HepG2 (cell line): ENCODE data around the gene STKLD1. TPM values are rescaled to one million over a fixed set of nuclear protein-coding genes. Genes with fewer than 3 reads are reported as not detected.

Experiments
- ARNTL ChIP-seq: sonication (generic); formaldehyde crosslinking; IDR thresholded peaks from 2 replicates; pipeline ENCODE4 v1.4.0; 2020; ENCODE audit warnings: mild to moderate bottlenecking, missing genetic modification reagents
- ASH2L ChIP-seq: fragments of 300-600, 200-600 bp; sonication (generic); IDR thresholded peaks from 2 replicates; pipeline ENCODE4 v1.7.0; 2017; ENCODE audit warnings: low read depth, mild to moderate bottlenecking, moderate library complexity, mixed read lengths, low read length; ENCODE audit not compliant: insufficient read length
- ATRX ChIP-seq: sonication (generic); formaldehyde crosslinking; IDR thresholded peaks from 2 replicates; pipeline ENCODE4 v1.4.0; 2020; ENCODE audit warnings: missing genetic modification reagents, borderline replicate concordance
- KAT2B ChIP-seq: fragments of 150-350 bp; IDR thresholded peaks from 2 replicates; pipeline ENCODE4 v1.6.1; 2014; ENCODE audit warnings: low read depth, low read length, borderline replicate concordance
- MED13 ChIP-seq: sonication (generic); formaldehyde crosslinking; IDR thresholded peaks from 2 replicates; pipeline ENCODE4 v1.5.0; 2020; ENCODE audit warnings: missing genetic modification reagents
- NR1H2 ChIP-seq: sonication (generic); formaldehyde crosslinking; IDR thresholded peaks from 2 replicates; pipeline ENCODE4 v1.8.1; 2022; ENCODE audit warnings: low read depth, missing genetic modification reagents, borderline replicate concordance
- SOX6 ChIP-seq, 2 experiments: fragments of 450-650 bp in 1 of 2; sonication (generic) in 1 of 2; formaldehyde crosslinking in 1 of 2; IDR thresholded peaks; 2 replicates each; pipeline versions ENCODE4 v1.4.0 to v1.6.1; 2017 to 2020; ENCODE audit warnings: antibody characterized with exemption in 1 of 2, mild to moderate bottlenecking in 1 of 2, missing genetic modification reagents in 1 of 2
- ZNF121 ChIP-seq: sonication (generic); formaldehyde crosslinking; IDR thresholded peaks from 2 replicates; pipeline ENCODE4 v1.5.0; 2020; ENCODE audit warnings: mild to moderate bottlenecking, missing genetic modification reagents
- ZNF124 ChIP-seq: sonication (generic); formaldehyde crosslinking; IDR thresholded peaks from 2 replicates; pipeline ENCODE4 v1.4.0; 2020; ENCODE audit warnings: missing genetic modification reagents
- ZNF768 ChIP-seq: sonication (generic); formaldehyde crosslinking; IDR thresholded peaks from 2 replicates; pipeline ENCODE4 v1.4.0; 2020; ENCODE audit warnings: missing genetic modification reagents
- ZSCAN20 ChIP-seq: sonication (generic); formaldehyde crosslinking; IDR thresholded peaks from 2 replicates; pipeline ENCODE4 v1.4.0; 2020; ENCODE audit warnings: missing genetic modification reagents, mild to moderate bottlenecking, borderline replicate concordance
- polyA plus RNA-seq, 8 experiments: library from polyadenylated mRNA; depleted of rRNA in 3 of 8; stranded (reverse) in 7 of 8; unstranded in 1 of 8; fragments of >200 nt; fragmentation: Illumina TruSeq in 4 of 8; extraction: Trizol in 4 of 8; gene quantifications; 2 replicates each; pipeline versions ENCODE4 v1.2.1 to v1.2.3, GENCODE V29; 2011 to 2016; ENCODE audit warnings: low read depth in 4 of 8, missing spikeins in 1 of 8, mixed read lengths in 1 of 8; ENCODE audit not compliant: insufficient read depth in 1 of 8
- total RNA-seq, 5 experiments: library from RNA; depleted of rRNA; stranded (reverse); fragments of >200 nt; fragmentation: Illumina TruSeq; extraction: Trizol; gene quantifications; 2 replicates each; pipeline ENCODE4 v1.2.3, GENCODE V29; 2016; ENCODE audit warnings: low read depth in 1 of 5
- TF ChIP-seq, protein P1 (sequence below): sonication (generic); formaldehyde crosslinking; IDR thresholded peaks from 2 replicates; pipeline ENCODE4 v1.5.1; 2020; ENCODE audit warnings: mild to moderate bottlenecking, missing genetic modification reagents, borderline replicate concordance
- TF ChIP-seq, protein P2 (sequence below): sonication (generic); formaldehyde crosslinking; IDR thresholded peaks from 2 replicates; pipeline ENCODE4 v1.4.0; 2020; ENCODE audit warnings: mild to moderate bottlenecking, missing genetic modification reagents
- TF ChIP-seq, protein P3 (sequence below): sonication (generic); formaldehyde crosslinking; IDR thresholded peaks from 2 replicates; pipeline ENCODE4 v1.5.1; 2020; ENCODE audit warnings: missing genetic modification reagents, mild to moderate bottlenecking, borderline replicate concordance

The STKLD1 gene
- total and polyA plus RNA-seq, 2 of the 13 experiments (the other 11 are each of a cell fraction or from before 2014, with no cell fraction given): 1.5 to 2.2 TPM

DNA sequence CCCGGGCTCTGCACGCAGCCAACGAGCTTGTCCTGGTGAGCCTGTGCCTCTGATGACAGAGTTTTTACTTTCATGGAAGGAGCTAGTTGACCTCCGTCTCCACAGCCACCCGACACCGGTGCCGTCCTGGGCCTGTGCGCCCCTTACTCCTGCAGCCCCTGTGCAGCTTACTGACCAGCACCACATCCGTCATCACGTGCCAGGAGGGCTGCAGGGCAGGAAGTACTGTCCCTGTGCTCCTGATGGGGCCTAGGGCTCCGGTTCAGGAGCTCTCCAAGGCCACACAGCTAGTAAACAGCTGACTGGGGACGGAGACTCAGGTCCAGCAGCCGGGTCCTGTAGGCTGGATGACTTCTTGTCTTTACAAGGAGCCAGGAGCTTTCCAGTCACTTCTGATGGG is 10.2 kb downstream of the STKLD1 start (continued):
- TF ChIP-seq, protein P1, sequence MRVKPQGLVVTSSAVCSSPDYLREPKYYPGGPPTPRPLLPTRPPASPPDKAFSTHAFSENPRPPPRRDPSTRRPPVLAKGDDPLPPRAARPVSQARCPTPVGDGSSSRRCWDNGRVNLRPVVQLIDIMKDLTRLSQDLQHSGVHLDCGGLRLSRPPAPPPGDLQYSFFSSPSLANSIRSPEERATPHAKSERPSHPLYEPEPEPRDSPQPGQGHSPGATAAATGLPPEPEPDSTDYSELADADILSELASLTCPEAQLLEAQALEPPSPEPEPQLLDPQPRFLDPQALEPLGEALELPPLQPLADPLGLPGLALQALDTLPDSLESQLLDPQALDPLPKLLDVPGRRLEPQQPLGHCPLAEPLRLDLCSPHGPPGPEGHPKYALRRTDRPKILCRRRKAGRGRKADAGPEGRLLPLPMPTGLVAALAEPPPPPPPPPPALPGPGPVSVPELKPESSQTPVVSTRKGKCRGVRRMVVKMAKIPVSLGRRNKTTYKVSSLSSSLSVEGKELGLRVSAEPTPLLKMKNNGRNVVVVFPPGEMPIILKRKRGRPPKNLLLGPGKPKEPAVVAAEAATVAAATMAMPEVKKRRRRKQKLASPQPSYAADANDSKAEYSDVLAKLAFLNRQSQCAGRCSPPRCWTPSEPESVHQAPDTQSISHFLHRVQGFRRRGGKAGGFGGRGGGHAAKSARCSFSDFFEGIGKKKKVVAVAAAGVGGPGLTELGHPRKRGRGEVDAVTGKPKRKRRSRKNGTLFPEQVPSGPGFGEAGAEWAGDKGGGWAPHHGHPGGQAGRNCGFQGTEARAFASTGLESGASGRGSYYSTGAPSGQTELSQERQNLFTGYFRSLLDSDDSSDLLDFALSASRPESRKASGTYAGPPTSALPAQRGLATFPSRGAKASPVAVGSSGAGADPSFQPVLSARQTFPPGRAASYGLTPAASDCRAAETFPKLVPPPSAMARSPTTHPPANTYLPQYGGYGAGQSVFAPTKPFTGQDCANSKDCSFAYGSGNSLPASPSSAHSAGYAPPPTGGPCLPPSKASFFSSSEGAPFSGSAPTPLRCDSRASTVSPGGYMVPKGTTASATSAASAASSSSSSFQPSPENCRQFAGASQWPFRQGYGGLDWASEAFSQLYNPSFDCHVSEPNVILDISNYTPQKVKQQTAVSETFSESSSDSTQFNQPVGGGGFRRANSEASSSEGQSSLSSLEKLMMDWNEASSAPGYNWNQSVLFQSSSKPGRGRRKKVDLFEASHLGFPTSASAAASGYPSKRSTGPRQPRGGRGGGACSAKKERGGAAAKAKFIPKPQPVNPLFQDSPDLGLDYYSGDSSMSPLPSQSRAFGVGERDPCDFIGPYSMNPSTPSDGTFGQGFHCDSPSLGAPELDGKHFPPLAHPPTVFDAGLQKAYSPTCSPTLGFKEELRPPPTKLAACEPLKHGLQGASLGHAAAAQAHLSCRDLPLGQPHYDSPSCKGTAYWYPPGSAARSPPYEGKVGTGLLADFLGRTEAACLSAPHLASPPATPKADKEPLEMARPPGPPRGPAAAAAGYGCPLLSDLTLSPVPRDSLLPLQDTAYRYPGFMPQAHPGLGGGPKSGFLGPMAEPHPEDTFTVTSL (CRISPR knock-in tag): no peak
- TF ChIP-seq ZNF121: peak; percentile 89
- TF ChIP-seq ZSCAN20 (CRISPR knock-in tag): no peak
- TF ChIP-seq, protein P2, sequence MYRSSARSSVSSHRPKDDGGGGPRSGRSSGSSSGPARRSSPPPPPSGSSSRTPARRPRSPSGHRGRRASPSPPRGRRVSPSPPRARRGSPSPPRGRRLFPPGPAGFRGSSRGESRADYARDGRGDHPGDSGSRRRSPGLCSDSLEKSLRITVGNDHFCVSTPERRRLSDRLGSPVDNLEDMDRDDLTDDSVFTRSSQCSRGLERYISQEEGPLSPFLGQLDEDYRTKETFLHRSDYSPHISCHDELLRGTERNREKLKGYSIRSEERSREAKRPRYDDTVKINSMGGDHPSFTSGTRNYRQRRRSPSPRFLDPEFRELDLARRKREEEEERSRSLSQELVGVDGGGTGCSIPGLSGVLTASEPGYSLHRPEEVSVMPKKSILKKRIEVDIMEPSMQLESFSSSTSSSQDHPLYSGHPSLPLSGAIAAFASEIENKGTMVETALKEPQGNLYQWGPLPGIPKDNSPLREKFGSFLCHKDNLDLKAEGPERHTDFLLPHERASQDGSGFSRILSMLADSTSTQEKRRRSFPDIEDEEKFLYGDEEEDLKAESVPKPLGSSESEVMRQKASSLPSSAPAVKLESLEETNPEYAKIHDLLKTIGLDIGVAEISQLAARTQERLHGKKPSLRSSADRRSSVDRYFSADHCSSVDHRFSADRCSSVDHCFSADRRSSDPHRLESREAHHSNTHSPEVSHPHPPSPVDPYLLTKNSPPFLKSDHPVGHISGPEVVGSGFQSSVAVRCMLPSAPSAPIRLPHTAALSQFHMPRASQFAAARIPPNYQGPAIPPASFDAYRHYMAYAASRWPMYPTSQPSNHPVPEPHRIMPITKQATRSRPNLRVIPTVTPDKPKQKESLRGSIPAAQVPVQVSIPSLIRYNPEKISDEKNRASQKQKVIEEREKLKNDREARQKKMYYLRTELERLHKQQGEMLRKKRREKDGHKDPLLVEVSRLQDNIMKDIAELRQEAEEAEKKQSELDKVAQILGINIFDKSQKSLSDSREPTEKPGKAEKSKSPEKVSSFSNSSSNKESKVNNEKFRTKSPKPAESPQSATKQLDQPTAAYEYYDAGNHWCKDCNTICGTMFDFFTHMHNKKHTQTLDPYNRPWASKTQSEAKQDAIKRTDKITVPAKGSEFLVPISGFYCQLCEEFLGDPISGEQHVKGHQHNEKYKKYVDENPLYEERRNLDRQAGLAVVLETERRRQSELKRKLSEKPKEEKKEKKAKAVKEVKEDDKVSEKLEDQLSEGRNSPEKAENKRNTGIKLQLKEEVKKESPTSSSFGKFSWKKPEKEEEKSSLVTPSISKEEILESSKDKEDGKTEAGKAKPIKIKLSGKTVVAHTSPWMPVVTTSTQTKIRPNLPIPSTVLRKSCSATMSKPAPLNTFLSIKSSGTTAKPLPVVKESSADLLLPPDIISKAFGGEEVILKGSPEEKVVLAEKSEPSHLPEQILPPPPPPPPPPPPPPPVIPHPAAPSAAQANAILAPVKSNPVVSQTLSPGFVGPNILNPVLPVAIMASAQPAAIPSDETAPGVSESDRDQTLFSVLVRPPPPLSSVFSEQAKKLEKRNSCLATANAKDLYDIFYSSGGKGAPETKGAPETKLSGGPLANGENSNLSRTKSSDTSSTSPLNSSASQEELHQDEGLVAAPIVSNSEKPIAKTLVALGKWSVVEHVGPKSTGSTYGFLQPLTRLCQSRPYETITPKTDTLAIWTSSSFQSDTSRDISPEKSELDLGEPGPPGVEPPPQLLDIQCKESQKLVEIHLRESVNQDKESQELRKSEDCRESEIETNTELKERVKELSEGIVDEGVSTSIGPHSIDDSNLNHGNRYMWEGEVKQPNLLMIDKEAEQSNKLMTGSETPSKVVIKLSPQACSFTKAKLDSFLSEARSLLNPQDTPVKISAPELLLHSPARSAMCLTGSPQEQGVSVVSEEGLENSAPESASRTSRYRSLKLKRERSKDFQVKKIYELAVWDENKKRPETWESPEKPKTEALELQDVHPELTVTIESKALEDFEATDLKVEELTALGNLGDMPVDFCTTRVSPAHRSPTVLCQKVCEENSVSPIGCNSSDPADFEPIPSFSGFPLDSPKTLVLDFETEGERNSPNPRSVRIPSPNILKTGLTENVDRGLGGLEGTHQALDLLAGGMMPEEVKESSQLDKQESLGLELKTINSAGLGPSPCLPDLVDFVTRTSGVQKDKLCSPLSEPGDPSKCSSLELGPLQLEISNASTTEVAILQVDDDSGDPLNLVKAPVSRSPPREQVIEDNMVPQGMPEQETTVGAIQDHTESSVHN (CRISPR knock-in tag): no peak
- TF ChIP-seq, protein P3, sequence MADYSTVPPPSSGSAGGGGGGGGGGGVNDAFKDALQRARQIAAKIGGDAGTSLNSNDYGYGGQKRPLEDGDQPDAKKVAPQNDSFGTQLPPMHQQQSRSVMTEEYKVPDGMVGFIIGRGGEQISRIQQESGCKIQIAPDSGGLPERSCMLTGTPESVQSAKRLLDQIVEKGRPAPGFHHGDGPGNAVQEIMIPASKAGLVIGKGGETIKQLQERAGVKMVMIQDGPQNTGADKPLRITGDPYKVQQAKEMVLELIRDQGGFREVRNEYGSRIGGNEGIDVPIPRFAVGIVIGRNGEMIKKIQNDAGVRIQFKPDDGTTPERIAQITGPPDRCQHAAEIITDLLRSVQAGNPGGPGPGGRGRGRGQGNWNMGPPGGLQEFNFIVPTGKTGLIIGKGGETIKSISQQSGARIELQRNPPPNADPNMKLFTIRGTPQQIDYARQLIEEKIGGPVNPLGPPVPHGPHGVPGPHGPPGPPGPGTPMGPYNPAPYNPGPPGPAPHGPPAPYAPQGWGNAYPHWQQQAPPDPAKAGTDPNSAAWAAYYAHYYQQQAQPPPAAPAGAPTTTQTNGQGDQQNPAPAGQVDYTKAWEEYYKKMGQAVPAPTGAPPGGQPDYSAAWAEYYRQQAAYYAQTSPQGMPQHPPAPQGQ (CRISPR knock-in tag): no peak
- TF ChIP-seq KAT2B: no peak
- TF ChIP-seq MED13: no peak
- peak; percentile 81 for TF ChIP-seq ZNF768 (CRISPR knock-in tag)
- no peak for TF ChIP-seq SOX6 (IDR thresholded peaks at IDR 0.05)
- peak; percentile 44 for TF ChIP-seq SOX6 (CRISPR knock-in tag; IDR thresholded peaks at IDR 0.05)
- TF ChIP-seq NR1H2 (CRISPR knock-in tag): no peak
- no peak for TF ChIP-seq ATRX (CRISPR knock-in tag)
- no peak for TF ChIP-seq ASH2L
- no peak for TF ChIP-seq ZNF124 (CRISPR knock-in tag)
- TF ChIP-seq ARNTL: peak; percentile 67; the same call in 1 of the 2 replicates
